ES-I3 (cell line): ENCODE data around the gene GPA33.

Source experiments
- H3K36me3 ChIP-seq: 2 replicates; pipeline ENCODE4 v1.6.1; 2013; ENCODE audit warnings: mild to moderate bottlenecking, low read length, control low read depth, moderate library complexity; ENCODE audit not compliant: insufficient read depth
- H3K4me1 ChIP-seq: 2 replicates; pipeline ENCODE4 v1.6.1; 2013; ENCODE audit warnings: mild to moderate bottlenecking, control low read depth, low read length; ENCODE audit not compliant: insufficient read depth
- H3K9ac ChIP-seq: 2 replicates; pipeline ENCODE4 v1.6.1; 2013; ENCODE audit warnings: low read depth, mild to moderate bottlenecking, low read length, moderate library complexity
- H3K9me3 ChIP-seq: 2 replicates; pipeline ENCODE4 v1.6.1; 2013; ENCODE audit warnings: mild to moderate bottlenecking, low read length, moderate library complexity; ENCODE audit not compliant: control insufficient read depth, insufficient read depth

Gene GPA33

GRCh38 chr1:167090314-167090942 lies at the start of gene GPA33:
Gene GPA33, minus strand, starts transcription at chr1:167090377. Its CDS starts 90 bp downstream, at chr1:167090287.
- no peaks in the 10 kb centered on the region for H3K9me3 ChIP-seq
- no peak within 1 kb of the TSS for H3K9ac ChIP-seq
- H3K36me3 ChIP-seq = no peaks in the 10 kb centered on the region
- H3K4me1 ChIP-seq = peaks cover 10% of the 10 kb centered on the region; the same call in 1 of the 2 replicates

DNA sequence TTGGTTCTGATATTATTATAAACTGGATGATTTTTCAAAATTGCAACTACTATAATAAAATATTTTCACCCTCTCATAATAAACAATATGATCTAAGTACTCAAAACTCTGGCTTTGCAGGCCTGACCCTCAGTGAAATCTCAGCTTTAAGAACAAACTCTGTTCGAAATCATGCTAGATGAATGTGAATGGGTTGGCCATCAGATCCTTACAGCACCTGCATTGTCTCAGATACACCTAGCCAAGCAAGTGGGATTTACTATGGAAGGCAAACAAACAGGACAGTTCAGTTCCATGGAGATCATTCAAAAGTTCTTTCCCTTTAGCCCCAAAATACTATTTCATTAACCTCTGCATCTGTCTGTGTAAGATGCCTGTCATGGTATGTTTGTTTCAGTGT lies 48.5 kb upstream of the GPA33 start:
- H3K9ac ChIP-seq = no peak overlapping the region
- H3K9me3 ChIP-seq = no peaks in the 10 kb centered on the region; the same call in 1 of the 2 replicates

DNA sequence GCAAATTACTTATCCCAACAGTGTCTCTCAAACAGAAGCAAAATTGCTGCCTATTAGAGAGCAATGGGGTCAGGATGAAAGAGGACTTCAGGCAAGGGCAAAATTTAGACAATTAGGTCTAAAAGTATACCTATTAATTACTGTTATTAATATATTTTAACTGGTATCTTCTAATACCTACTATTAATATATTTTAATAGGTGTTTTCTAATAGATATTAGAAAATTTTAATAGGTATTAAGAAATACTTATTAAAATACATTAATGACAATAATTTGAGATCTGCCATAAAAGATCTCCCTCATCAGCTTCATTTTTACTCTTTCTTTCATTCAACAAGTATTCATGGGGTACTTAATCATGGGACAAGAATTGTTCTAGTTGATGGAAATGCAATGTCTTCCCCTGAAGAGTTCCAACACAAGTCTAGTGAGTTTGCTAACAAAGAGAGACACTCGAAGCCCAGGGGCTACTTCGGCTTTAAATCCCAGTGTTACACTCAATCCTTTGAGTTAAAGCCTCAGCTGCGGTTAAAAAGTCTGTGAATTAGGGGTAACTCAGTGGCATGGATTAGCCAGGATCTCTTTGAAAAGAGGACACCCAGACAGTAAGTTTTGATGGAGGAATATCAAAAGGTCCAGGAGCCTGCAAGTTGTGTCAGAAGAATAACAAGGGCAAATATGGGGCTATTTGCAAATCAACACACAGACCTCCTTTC lies 47.8 kb upstream of the GPA33 start:
- Histone ChIP-seq H3K36me3 (no peaks in the 10 kb centered on the region), H3K9me3 (no peaks in the 10 kb centered on the region; the same call in 1 of the 2 replicates), H3K9ac (no peak overlapping the region), H3K4me1 (peaks cover 26% of the 10 kb centered on the region)

More for the DNA sequence above, 48.5 kb upstream of the GPA33 start:
- Histone ChIP-seq H3K36me3 (no peaks in the 10 kb centered on the region), H3K4me1 (peaks cover 26% of the 10 kb centered on the region)

- Histone ChIP-seq H3K9ac (no peak overlapping the region), H3K36me3 (no peaks in the 10 kb centered on the region), H3K9me3 (no peaks in the 10 kb centered on the region; the same call in 1 of the 2 replicates), H3K4me1 (peaks cover 26% of the 10 kb centered on the region)
Measured at GRCh38 chr1:167137332-167137781, 47.2 kb upstream of the GPA33 start.

DNA sequence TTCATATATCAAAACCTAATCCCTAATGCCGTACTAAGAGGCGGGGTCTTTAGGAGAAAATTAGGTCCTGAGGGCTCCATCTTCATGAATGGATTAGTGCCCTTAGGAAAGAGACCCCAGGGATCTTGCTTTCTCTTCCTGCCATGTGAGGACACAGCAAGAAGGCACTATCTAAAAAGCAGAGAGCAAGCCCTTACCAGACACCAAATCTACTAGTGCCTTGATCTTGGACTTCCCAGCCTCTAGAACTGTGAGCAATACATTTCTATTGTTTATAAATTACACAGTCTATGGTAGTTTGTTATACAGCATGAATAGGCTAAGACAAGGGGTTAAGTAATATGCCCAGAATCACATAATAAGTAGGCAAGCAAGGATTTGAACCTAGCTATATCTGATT lies 46.6 kb upstream of the GPA33 start:
- Histone ChIP-seq H3K9ac (no peak overlapping the region), H3K4me1 (peaks cover 26% of the 10 kb centered on the region), H3K9me3 (no peaks in the 10 kb centered on the region), H3K36me3 (no peaks in the 10 kb centered on the region)

DNA sequence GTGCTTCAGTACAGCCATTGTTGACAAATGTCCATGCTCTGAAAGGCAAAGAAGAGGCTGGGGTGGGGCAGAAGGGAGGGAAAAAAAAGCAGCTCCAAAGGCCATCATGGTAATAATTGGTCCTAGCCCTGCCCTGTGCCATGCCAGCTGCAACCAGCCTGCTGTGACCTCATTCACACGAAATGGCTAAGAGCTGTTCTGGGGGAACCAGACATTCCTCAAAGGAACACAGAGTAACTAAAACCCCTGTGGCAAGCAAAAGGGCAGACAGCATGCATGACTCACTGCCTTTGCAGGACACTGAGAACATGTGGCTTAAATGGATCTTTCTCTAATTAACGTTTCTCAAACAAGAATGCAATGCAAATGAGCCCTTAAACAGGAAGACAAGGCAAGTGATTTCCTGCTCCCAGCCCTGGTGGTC lies 46.0 kb upstream of the GPA33 start:
- H3K9me3 ChIP-seq = no peaks in the 10 kb centered on the region
- peaks cover 26% of the 10 kb centered on the region for H3K4me1 ChIP-seq
- H3K36me3 ChIP-seq = no peaks in the 10 kb centered on the region
- H3K9ac ChIP-seq = no peak overlapping the region

- no peaks in the 10 kb centered on the region for H3K36me3 ChIP-seq
- H3K9me3 ChIP-seq = no peaks in the 10 kb centered on the region
- H3K4me1 ChIP-seq = peaks cover 26% of the 10 kb centered on the region
- H3K9ac ChIP-seq = no peak overlapping the region
Measured at GRCh38 chr1:167135281-167135840, 45.2 kb upstream of the GPA33 start.

GRCh38 chr1:167132301-167133010 lies 42.3 kb upstream of the GPA33 start:
- Histone ChIP-seq H3K36me3 (no peaks in the 10 kb centered on the region), H3K9me3 (no peaks in the 10 kb centered on the region), H3K9ac (no peak overlapping the region), H3K4me1 (peaks cover 12% of the 10 kb centered on the region)

GRCh38 chr1:167130829-167131510 lies 40.8 kb upstream of the GPA33 start:
- no peak overlapping the region for H3K9ac ChIP-seq
- H3K4me1 ChIP-seq = peaks cover 9% of the 10 kb centered on the region
- no peaks in the 10 kb centered on the region for H3K36me3 ChIP-seq
- no peaks in the 10 kb centered on the region for H3K9me3 ChIP-seq

- no peak overlapping the region for H3K9ac ChIP-seq
- no peaks in the 10 kb centered on the region for H3K4me1 ChIP-seq
Measured at GRCh38 chr1:167128261-167129227, 38.4 kb upstream of the GPA33 start.

DNA sequence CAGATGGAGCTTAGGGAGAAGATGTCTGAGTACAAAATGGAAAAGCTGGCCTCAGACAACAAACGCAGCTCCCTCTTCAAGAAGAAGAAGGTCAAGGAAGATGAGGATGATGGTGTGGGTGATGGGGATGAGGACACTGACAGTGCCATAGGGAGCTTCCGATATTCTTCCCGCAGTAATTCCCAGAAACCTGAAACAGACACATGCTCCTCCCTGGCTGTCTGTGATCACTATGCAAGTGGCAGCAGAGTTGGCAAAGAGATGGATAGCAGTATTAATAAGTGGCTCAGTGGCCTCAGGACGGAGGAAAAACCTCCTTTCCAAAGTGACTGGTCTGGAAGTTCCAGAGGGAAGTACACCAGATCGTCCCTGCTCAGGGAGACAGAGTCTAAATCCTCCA lies 37.5 kb upstream of the GPA33 start:
- Histone ChIP-seq H3K36me3 (no peaks in the 10 kb centered on the region), H3K4me1 (no peaks in the 10 kb centered on the region), H3K9me3 (no peaks in the 10 kb centered on the region), H3K9ac (no peak overlapping the region)

More at GRCh38 chr1:167128261-167129227, 38.4 kb upstream of the GPA33 start:
- H3K9me3 ChIP-seq = no peaks in the 10 kb centered on the region
- no peaks in the 10 kb centered on the region for H3K36me3 ChIP-seq

GRCh38 chr1:167127236-167127635 lies 37.1 kb upstream of the GPA33 start:
- Histone ChIP-seq H3K36me3 (no peaks in the 10 kb centered on the region), H3K9ac (no peak overlapping the region), H3K9me3 (no peaks in the 10 kb centered on the region), H3K4me1 (peaks cover 4% of the 10 kb centered on the region)

DNA sequence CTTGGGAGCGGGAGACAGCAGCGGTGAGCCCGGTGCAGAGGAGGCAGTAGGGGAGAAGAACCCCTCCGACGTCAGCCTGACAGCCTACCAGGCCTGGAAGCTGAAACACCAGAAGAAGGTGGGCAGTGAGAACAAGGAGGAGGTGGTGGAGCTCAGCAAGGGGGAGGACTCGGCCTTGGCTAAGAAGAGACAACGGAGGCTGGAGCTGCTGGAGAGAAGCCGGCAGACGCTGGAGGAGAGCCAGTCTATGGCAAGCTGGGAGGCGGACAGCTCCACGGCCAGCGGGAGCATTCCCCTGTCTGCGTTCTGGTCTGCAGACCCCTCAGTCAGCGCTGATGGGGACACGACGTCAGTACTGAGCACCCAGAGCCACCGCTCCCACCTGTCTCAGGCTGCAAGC lies 36.6 kb upstream of the GPA33 start:
- H3K9me3 ChIP-seq = no peaks in the 10 kb centered on the region
- peaks cover 8% of the 10 kb centered on the region for H3K4me1 ChIP-seq
- H3K36me3 ChIP-seq = no peaks in the 10 kb centered on the region
- H3K9ac ChIP-seq = no peak overlapping the region
